Measurements from ENCODE around the gene CCT5.
"Not testable (repeated sequence)": the region's sequence is repeated elsewhere in the genome, so short reads cannot be mapped to it uniquely, and the experiment has no call there.

Gene CCT5

DNA sequence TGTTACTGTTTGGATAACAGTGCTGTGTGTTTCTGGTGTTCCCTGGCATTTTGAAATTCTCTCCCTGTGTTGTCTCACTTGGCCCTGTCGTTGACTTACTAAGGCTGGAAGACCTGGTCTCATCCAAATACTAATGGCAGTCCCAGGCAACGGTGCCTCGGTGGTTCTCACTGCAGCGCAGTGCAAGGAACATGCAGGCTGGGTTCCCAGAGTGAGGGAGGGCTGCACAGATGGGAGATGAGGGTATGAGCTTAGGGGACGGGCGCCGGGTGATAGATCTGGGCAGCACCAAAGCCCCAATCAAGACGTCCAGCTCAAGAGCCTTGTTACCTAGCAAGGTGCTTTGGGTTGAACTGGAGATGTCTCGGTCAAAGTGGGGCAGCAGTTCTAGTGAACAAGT, 11.0 kb downstream of the CCT5 start:
- Histone ChIP-seq H3K4me1 (ENCODE audit: control insufficient read depth in 2 of 2, insufficient read depth in 2 of 2, low read length in 2 of 2) (no peaks in the 10 kb centered on the region), H3K4me3 (ENCODE audit: low read length in 2 of 2) (no peak overlapping the region), H3K27me3 (ENCODE audit: control insufficient read depth in 2 of 2, insufficient read depth in 2 of 2, low read length in 2 of 2) (no peaks in the 10 kb centered on the region), H3K27ac (ENCODE audit: low read depth in 2 of 2, low read length in 2 of 2) (no peak overlapping the region), H3K9ac (ENCODE audit: low read depth in 1 of 2, low read length in 2 of 2) (no peak overlapping the region), H3K9me3 (ENCODE audit: control insufficient read depth in 2 of 2, low read length in 2 of 2) (no peaks in the 10 kb centered on the region), H3K36me3 (ENCODE audit: control insufficient read depth in 2 of 2, insufficient read depth in 2 of 2, low read length in 2 of 2) (peaks cover 88 to 96% of the 10 kb centered on the region in 2 donors)

DNA sequence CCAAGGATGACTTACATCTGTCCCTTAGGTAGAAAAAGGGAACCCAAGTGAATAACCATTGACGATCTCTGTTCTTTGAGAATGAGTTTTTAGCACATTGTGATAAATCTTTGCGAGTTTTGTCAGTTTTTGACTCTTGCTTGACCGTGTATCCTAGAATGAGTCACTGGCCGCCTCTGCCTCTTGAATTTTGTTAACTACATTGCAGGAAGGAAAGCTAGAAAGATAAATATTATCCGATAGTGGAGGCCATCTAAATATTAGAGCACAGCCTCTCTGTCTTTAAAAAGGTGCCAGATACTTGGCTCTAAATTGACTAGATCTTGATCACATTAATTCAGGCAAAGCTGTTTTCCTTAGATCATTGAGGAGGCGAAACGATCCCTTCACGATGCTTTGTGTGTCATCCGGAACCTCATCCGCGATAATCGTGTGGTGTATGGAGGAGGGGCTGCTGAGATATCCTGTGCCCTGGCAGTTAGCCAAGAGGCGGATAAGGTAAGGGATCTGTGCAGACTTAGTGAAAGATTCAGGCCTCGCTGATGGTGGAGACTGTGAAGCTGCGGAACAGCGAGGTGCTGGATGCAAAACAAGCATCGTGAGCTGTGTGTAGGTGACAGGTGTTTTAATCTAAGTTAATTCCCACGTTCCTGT, 12.2 kb downstream of the CCT5 start:
- Histone ChIP-seq H3K4me3 (ENCODE audit: low read length in 2 of 2) (no peak overlapping the region), H3K4me1 (ENCODE audit: control insufficient read depth in 2 of 2, insufficient read depth in 2 of 2, low read length in 2 of 2) (peaks cover 0 to 4% of the 10 kb centered on the region in 2 donors), H3K36me3 (ENCODE audit: control insufficient read depth in 2 of 2, insufficient read depth in 2 of 2, low read length in 2 of 2) (peaks cover 77 to 84% of the 10 kb centered on the region in 2 donors), H3K27ac (ENCODE audit: low read depth in 2 of 2, low read length in 2 of 2) (no peak overlapping the region), H3K9me3 (ENCODE audit: control insufficient read depth in 2 of 2, low read length in 2 of 2) (no peaks in the 10 kb centered on the region), H3K27me3 (ENCODE audit: control insufficient read depth in 2 of 2, insufficient read depth in 2 of 2, low read length in 2 of 2) (no peaks in the 10 kb centered on the region), H3K9ac (ENCODE audit: low read depth in 1 of 2, low read length in 2 of 2) (no peak overlapping the region)

DNA sequence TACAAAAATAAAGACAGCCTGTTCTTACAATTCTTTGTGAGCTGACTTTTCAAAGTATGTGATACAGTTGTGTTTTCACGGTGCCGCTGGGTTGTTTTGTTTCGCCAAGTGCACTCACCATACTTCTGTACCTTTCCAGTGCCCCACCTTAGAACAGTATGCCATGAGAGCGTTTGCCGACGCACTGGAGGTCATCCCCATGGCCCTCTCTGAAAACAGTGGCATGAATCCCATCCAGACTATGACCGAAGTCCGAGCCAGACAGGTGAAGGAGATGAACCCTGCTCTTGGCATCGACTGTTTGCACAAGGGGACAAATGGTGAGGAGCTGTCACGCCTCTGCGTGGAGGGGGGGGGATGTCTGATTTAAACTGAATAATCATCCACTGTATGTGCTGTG, 12.9 kb downstream of the CCT5 start:
- H3K27ac ChIP-seq (ENCODE audit: low read depth in 2 of 2, low read length in 2 of 2): no peak overlapping the region
- peaks cover 0 to 7% of the 10 kb centered on the region in 2 donors for H3K4me1 ChIP-seq (ENCODE audit: control insufficient read depth in 2 of 2, insufficient read depth in 2 of 2, low read length in 2 of 2)
- peaks cover 70 to 77% of the 10 kb centered on the region in 2 donors for H3K36me3 ChIP-seq (ENCODE audit: control insufficient read depth in 2 of 2, insufficient read depth in 2 of 2, low read length in 2 of 2)
- H3K9me3 ChIP-seq (ENCODE audit: control insufficient read depth in 2 of 2, low read length in 2 of 2): no peaks in the 10 kb centered on the region
- H3K4me3 ChIP-seq (ENCODE audit: low read length in 2 of 2): no peak overlapping the region
- no peak overlapping the region for H3K9ac ChIP-seq (ENCODE audit: low read depth in 1 of 2, low read length in 2 of 2)
- H3K27me3 ChIP-seq (ENCODE audit: control insufficient read depth in 2 of 2, insufficient read depth in 2 of 2, low read length in 2 of 2): no peaks in the 10 kb centered on the region

DNA sequence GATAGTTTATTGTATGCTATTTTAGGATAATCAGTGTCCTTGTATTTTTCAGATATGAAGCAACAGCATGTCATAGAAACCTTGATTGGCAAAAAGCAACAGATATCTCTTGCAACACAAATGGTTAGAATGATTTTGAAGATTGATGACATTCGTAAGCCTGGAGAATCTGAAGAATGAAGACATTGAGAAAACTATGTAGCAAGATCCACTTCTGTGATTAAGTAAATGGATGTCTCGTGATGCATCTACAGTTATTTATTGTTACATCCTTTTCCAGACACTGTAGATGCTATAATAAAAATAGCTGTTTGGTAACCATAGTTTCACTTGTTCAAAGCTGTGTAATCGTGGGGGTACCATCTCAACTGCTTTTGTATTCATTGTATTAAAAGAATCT, 14.5 kb downstream of the CCT5 start:
- H3K9ac ChIP-seq (ENCODE audit: low read depth in 1 of 2, low read length in 2 of 2): no peak overlapping the region
- peaks cover 54 to 60% of the 10 kb centered on the region in 2 donors for H3K36me3 ChIP-seq (ENCODE audit: control insufficient read depth in 2 of 2, insufficient read depth in 2 of 2, low read length in 2 of 2)
- H3K27ac ChIP-seq (ENCODE audit: low read depth in 2 of 2, low read length in 2 of 2): no peak overlapping the region
- no peaks in the 10 kb centered on the region for H3K9me3 ChIP-seq (ENCODE audit: control insufficient read depth in 2 of 2, low read length in 2 of 2)
- peaks cover 0 to 7% of the 10 kb centered on the region in 2 donors for H3K4me1 ChIP-seq (ENCODE audit: control insufficient read depth in 2 of 2, insufficient read depth in 2 of 2, low read length in 2 of 2)
- no peaks in the 10 kb centered on the region for H3K27me3 ChIP-seq (ENCODE audit: control insufficient read depth in 2 of 2, insufficient read depth in 2 of 2, low read length in 2 of 2)
- H3K4me3 ChIP-seq (ENCODE audit: low read length in 2 of 2): no peak overlapping the region

DNA sequence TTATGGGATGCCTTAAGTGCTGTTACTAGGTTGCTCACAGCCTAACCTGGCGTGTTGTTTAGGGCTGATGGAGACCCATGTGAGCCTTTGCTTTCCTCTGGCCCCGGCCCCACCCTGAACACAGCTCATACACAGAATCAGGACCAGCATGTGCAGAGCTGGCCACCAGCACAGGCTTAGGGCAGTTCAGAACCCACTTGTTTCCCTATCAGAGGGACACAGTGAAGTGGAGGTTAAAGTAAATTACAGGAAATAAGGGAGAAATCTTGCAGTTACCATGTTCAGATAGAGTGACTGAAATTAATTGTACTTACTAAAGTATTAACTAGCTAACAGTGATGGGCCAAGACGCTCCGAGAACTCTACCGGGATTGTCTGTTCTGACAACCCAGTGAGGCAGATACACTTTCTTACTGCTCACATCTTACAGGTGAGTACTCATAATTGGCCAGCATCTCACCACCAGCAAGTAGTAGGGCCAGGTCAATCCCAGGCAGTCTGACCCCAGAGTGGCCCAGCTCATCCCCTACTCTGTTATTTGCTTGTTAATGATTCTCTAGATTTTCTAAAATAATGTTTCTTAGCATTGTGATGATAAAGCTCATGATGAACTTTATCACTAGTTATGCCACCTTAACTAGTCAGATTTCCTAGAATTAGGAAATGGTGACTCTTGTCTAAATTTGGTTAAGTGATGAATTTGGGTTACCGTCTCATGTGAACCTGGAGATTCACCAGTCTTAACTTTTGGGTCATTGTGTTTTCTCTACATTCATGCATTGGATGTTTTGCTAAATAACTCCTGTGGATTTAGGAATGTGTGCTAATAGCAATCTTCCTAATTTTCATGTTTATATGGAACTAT, 15.4 kb downstream of the CCT5 start:
- Histone ChIP-seq H3K36me3 (ENCODE audit: control insufficient read depth in 2 of 2, insufficient read depth in 2 of 2, low read length in 2 of 2) (peaks cover 45 to 52% of the 10 kb centered on the region in 2 donors), H3K9ac (ENCODE audit: low read depth in 1 of 2, low read length in 2 of 2) (no peak overlapping the region), H3K27ac (ENCODE audit: low read depth in 2 of 2, low read length in 2 of 2) (no peak overlapping the region), H3K4me3 (ENCODE audit: low read length in 2 of 2) (no peak overlapping the region), H3K27me3 (ENCODE audit: control insufficient read depth in 2 of 2, insufficient read depth in 2 of 2, low read length in 2 of 2) (no peaks in the 10 kb centered on the region), H3K4me1 (ENCODE audit: control insufficient read depth in 2 of 2, insufficient read depth in 2 of 2, low read length in 2 of 2) (peaks cover 0 to 7% of the 10 kb centered on the region in 2 donors), H3K9me3 (ENCODE audit: control insufficient read depth in 2 of 2, low read length in 2 of 2) (no peaks in the 10 kb centered on the region)

DNA sequence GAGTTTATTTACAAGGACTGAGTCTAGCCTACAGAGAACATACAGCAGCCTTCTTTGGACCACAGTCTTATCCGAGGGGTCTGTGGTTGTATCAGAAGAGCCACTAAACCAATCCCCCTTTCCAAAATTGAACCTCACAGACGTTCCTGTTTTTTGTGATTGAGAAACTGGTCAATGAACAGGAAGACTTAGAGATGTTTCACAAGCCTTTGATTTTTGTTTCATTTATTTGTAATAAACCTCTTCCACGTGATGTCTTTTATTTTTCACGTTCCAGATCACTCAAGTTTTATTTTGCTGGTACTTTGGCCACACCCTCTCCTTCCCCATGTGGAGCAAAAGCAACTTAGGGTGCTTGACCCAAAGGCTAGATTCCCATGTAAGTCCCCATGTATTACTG, 16.1 kb downstream of the CCT5 start:
- no peaks in the 10 kb centered on the region for H3K27me3 ChIP-seq (ENCODE audit: control insufficient read depth in 2 of 2, insufficient read depth in 2 of 2, low read length in 2 of 2)
- H3K27ac ChIP-seq (ENCODE audit: low read depth in 2 of 2, low read length in 2 of 2): no peak overlapping the region
- H3K4me1 ChIP-seq (ENCODE audit: control insufficient read depth in 2 of 2, insufficient read depth in 2 of 2, low read length in 2 of 2): peaks cover 0 to 7% of the 10 kb centered on the region in 2 donors
- H3K9ac ChIP-seq (ENCODE audit: low read depth in 1 of 2, low read length in 2 of 2): no peak overlapping the region
- no peak overlapping the region for H3K4me3 ChIP-seq (ENCODE audit: low read length in 2 of 2)
- H3K9me3 ChIP-seq (ENCODE audit: control insufficient read depth in 2 of 2, low read length in 2 of 2): no peaks in the 10 kb centered on the region
- peaks cover 40 to 45% of the 10 kb centered on the region in 2 donors for H3K36me3 ChIP-seq (ENCODE audit: control insufficient read depth in 2 of 2, insufficient read depth in 2 of 2, low read length in 2 of 2)

DNA sequence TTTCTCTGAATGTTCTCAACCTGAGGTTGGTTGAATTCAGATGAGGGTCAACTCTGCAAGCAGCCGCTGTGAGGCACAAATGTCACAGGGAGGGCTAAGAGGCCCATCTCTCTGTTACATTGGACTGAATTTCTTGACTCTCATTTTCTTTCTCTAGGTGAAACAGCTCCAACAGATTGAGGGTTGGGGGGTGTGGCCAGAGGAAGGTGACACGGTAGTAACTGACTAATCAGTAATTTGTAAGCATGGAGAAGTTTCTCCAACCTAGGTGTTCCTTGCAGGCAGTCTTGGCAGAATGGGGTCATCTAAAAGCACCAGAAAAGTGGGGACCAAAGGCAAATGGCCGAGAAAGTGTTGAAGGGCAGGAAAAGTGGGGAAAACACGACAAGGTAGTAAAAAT, 16.8 kb downstream of the CCT5 start:
- Histone ChIP-seq H3K4me1 (ENCODE audit: control insufficient read depth in 2 of 2, insufficient read depth in 2 of 2, low read length in 2 of 2) (peaks cover 0 to 7% of the 10 kb centered on the region in 2 donors), H3K9ac (ENCODE audit: low read depth in 1 of 2, low read length in 2 of 2) (no peak overlapping the region), H3K27me3 (ENCODE audit: control insufficient read depth in 2 of 2, insufficient read depth in 2 of 2, low read length in 2 of 2) (no peaks in the 10 kb centered on the region), H3K27ac (ENCODE audit: low read depth in 2 of 2, low read length in 2 of 2) (peak overlapping the region in 1 of 2 donors; percentile 54), H3K36me3 (ENCODE audit: control insufficient read depth in 2 of 2, insufficient read depth in 2 of 2, low read length in 2 of 2) (peaks cover 35 to 38% of the 10 kb centered on the region in 2 donors), H3K4me3 (ENCODE audit: low read length in 2 of 2) (no peak overlapping the region), H3K9me3 (ENCODE audit: control insufficient read depth in 2 of 2, low read length in 2 of 2) (no peaks in the 10 kb centered on the region)

DNA sequence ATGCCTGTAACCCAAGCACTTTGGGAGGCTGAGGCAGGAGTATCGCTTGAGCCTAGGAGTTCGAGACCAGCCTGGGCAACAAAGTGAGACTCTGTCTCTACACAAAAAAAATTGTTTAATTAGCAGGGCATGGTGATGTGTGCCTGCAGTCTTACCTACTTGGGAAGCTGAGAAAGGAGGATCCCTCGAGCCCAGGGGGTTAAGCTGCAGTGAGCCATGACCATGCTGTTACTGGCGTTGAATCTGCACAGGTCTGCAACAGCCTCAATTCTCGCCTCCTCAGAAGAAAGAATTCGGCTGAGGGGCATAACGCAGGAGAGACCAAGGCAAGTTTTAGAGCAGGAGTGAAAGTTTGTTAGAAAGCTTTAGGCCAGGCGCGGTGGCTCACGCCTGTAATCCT, 18.0 kb downstream of the CCT5 start:
- no peaks in the 10 kb centered on the region for H3K9me3 ChIP-seq (ENCODE audit: control insufficient read depth in 2 of 2, low read length in 2 of 2)
- H3K4me1 ChIP-seq (ENCODE audit: control insufficient read depth in 2 of 2, insufficient read depth in 2 of 2, low read length in 2 of 2): peaks cover 0 to 10% of the 10 kb centered on the region in 2 donors
- no peak overlapping the region for H3K27ac ChIP-seq (ENCODE audit: low read depth in 2 of 2, low read length in 2 of 2)
- no peak overlapping the region for H3K4me3 ChIP-seq (ENCODE audit: low read length in 2 of 2)
- H3K36me3 ChIP-seq (ENCODE audit: control insufficient read depth in 2 of 2, insufficient read depth in 2 of 2, low read length in 2 of 2): peaks cover 23 to 26% of the 10 kb centered on the region in 2 donors
- H3K27me3 ChIP-seq (ENCODE audit: control insufficient read depth in 2 of 2, insufficient read depth in 2 of 2, low read length in 2 of 2): no peaks in the 10 kb centered on the region
- no peak overlapping the region for H3K9ac ChIP-seq (ENCODE audit: low read depth in 1 of 2, low read length in 2 of 2)

DNA sequence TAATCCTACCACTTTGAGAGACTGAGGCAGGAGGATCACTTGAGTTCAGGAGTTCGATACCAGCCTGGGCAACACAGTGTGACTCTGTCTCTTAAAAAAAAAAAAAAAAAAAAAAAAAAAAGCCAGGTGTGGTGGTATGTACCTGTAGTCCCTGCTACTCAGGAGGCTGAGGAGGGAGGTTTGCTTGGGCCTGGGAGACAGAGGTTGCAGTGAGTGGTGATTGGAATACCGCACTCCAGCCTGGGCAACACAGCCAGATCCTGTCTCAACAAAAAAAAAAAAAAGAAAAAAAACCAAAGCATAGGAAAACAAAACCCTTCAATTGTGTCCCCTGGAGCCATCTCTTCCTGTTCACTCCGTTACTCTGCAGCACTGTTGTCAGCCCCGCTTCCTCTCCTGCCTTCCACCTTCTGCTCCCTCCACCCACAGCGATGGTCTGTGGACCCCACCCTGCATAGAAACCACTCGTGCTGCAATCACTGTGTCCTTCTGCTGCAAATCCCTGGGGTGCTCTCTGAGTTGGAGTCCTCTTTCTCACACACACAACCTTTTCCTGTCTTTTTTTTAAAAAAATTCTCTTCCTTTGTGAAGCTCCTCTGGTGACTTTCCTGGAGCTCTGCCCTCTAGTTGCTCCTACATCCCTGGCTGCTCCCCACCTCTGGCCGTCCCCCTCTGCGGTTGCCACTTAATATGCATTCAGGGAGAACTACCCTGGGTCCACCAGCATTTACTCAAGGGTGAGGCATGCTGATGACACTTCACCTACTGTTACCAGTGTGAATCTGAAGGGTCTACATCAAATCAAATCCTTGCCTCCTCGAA, 22.2 kb downstream of the CCT5 start:
- H3K4me3 ChIP-seq (ENCODE audit: low read length in 2 of 2): no peak overlapping the region
- no peaks in the 10 kb centered on the region for H3K9me3 ChIP-seq (ENCODE audit: control insufficient read depth in 2 of 2, low read length in 2 of 2)
- peaks cover 0 to 2% of the 10 kb centered on the region in 2 donors for H3K36me3 ChIP-seq (ENCODE audit: control insufficient read depth in 2 of 2, insufficient read depth in 2 of 2, low read length in 2 of 2)
- no peak overlapping the region for H3K27ac ChIP-seq (ENCODE audit: low read depth in 2 of 2, low read length in 2 of 2)
- no peak overlapping the region for H3K9ac ChIP-seq (ENCODE audit: low read depth in 1 of 2, low read length in 2 of 2)
- H3K4me1 ChIP-seq (ENCODE audit: control insufficient read depth in 2 of 2, insufficient read depth in 2 of 2, low read length in 2 of 2): peaks cover 0 to 6% of the 10 kb centered on the region in 2 donors
- H3K27me3 ChIP-seq (ENCODE audit: control insufficient read depth in 2 of 2, insufficient read depth in 2 of 2, low read length in 2 of 2): no peaks in the 10 kb centered on the region

DNA sequence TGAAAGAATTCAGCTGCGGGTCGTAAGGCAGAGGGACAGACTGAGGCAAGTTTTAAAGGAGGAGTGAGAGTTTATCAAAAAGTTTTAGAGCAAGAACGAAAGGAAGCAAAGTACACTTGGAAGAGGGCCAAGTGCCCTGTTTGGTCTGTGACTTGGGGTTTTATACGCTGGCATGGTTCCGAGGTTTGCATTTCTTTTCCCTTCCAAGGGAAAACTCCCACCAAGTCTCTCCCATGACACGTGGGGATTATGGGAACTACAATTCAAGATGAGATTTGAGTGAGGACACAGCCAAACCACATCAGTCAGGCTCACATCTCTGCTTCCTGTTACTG, 22.8 kb downstream of the CCT5 start:
- not testable (repeated sequence) for H3K9me3 ChIP-seq (ENCODE audit: control insufficient read depth in 2 of 2, low read length in 2 of 2); H3K27me3 ChIP-seq (ENCODE audit: control insufficient read depth in 2 of 2, insufficient read depth in 2 of 2, low read length in 2 of 2); H3K27ac ChIP-seq (ENCODE audit: low read depth in 2 of 2, low read length in 2 of 2); H3K4me3 ChIP-seq (ENCODE audit: low read length in 2 of 2); H3K9ac ChIP-seq (ENCODE audit: low read depth in 1 of 2, low read length in 2 of 2); H3K4me1 ChIP-seq (ENCODE audit: control insufficient read depth in 2 of 2, insufficient read depth in 2 of 2, low read length in 2 of 2); H3K36me3 ChIP-seq (ENCODE audit: control insufficient read depth in 2 of 2, insufficient read depth in 2 of 2, low read length in 2 of 2)
